NB4 (cell line): Measurements from ENCODE around the gene IGFBP5.

Source experiments
- CTCF ChIP-seq: IDR thresholded peaks from one replicate; pipeline ENCODE4 v1.5.1; 2012; ENCODE audit warnings: low read depth, low read length
- MYC ChIP-seq: IDR thresholded peaks from 2 replicates; pipeline ENCODE4 v1.6.1; 2011; ENCODE audit warnings: low read depth, low read length
- POLR2A ChIP-seq: IDR thresholded peaks from 2 replicates; pipeline ENCODE4 v1.6.1; 2011; ENCODE audit warnings: mild to moderate bottlenecking; ENCODE audit not compliant: insufficient read length; ENCODE audit errors: extremely low read depth

- TF ChIP-seq POLR2A (no peak), CTCF (no peak), MYC (no peak)
Observed at GRCh38 chr2:216688731-216689340, 6.5 kb downstream of the IGFBP5 start.
